Cerebellar nuclear complex (tissue), 1 donor: ENCODE data around the gene GDF2.

ENCODE experiments used
- DNase-seq, 2 experiments: peaks; one replicate each; lab custom pipeline; 2025; lab: John Stamatoyannopoulos, UW

Gene GDF2

GRCh38 chr10:47333532-47333931, 11.3 kb downstream of the GDF2 start:
- no peak for DNase-seq

GRCh38 chr10:47334466-47335295, 12.4 kb downstream of the GDF2 start:
- no peak for DNase-seq

- DNase-seq = no peak
These were observed 13.7 kb downstream of the GDF2 start for GRCh38 chr10:47335906-47336305.

GRCh38 chr10:47336387-47337134, 14.3 kb downstream of the GDF2 start:
- DNase-seq = no peak

- no peak for DNase-seq
These were observed 15.1 kb downstream of the GDF2 start for GRCh38 chr10:47337310-47337709.

- no peak for DNase-seq
These were observed 17.0 kb downstream of the GDF2 start for GRCh38 chr10:47339186-47339735.

- DNase-seq = no peak
These were observed 17.7 kb downstream of the GDF2 start for GRCh38 chr10:47339759-47340607.

- DNase-seq = no peak
These were observed 18.4 kb downstream of the GDF2 start for GRCh38 chr10:47340608-47341170.

GRCh38 chr10:47344996-47345870, 23.0 kb downstream of the GDF2 start:
- DNase-seq = no peak

- DNase-seq = no peak
These were observed 24.5 kb downstream of the GDF2 start for GRCh38 chr10:47346581-47347302.

GRCh38 chr10:47347303-47347675, 25.0 kb downstream of the GDF2 start:
- no peak for DNase-seq

GRCh38 chr10:47348138-47348651, 25.9 kb downstream of the GDF2 start, which contains the start of gene RBP3:
Gene RBP3, plus strand, starts transcription at chr10:47348363. Its CDS starts 122 bp downstream, at chr10:47348485.
- peak in 1 of 2 experiments; percentile 26 for DNase-seq

GRCh38 chr10:47348661-47349470, 26.6 kb downstream of the GDF2 start:
- DNase-seq = no peak

- DNase-seq = no peak
These were observed 27.3 kb downstream of the GDF2 start for GRCh38 chr10:47349516-47349915.

GRCh38 chr10:47349941-47350371, 27.7 kb downstream of the GDF2 start:
- no peak for DNase-seq

GRCh38 chr10:47350671-47351640, 28.7 kb downstream of the GDF2 start:
- no peak for DNase-seq
